Hepatocyte (in vitro differentiated cells): ENCODE measurements around the gene PRSS3.
"Not testable (repeated sequence)": the region's sequence is repeated elsewhere in the genome, so short reads cannot be mapped to it uniquely, and the experiment has no call there.

Experiments
- EZH2 ChIP-seq: fragments of 200-600 bp; sonication (generic); IDR thresholded peaks from 2 replicates; pipeline ENCODE4 v1.6.1; 2016; ENCODE audit warnings: antibody characterized with exemption, mild to moderate bottlenecking, borderline replicate concordance
- EZH2phosphoT487 ChIP-seq: fragments of 200-600 bp; sonication (generic); IDR thresholded peaks from one replicate; pipeline ENCODE4 v1.6.1; 2018; ENCODE audit warnings: antibody characterized with exemption, mild to moderate bottlenecking, low read depth, moderate library complexity; ENCODE audit not compliant: unreplicated experiment, severe bottlenecking
- TF ChIP-seq, protein P1 (sequence below): fragments of 200-600 bp; sonication (generic); IDR thresholded peaks from 2 replicates; pipeline ENCODE4 v1.5.1; 2016; ENCODE audit warnings: antibody characterized with exemption, mild to moderate bottlenecking; ENCODE audit not compliant: poor library complexity

DNA sequence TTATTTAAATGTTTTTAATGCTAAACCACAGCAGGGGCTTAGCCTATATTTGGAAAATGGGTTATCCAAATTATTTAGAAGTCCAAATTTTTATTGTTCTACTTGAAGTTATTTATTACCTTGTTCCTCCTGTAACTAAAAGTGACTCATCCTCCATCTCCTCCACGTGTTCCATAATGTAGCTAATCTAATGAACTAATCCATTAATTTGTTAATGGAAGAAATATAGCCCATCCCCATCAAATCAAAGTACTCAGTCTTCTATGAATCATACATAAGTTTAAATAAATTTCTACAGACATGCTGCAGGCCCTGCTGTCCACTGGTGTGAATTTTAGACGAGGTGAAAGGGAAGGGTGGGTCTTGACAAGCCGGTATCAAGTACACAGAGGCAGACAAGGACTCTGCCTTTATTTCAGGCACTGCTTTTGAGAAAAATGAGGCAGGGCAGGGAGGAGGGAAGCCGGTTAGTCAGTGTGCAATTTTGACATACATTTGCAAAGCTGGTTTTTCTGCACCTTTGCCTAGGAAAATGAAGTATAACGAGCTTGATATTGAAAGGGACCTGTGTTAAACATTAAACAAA, 21.2 kb upstream of the PRSS3 start:
- not testable (repeated sequence) for TF ChIP-seq EZH2, EZH2phosphoT487
- TF ChIP-seq, protein P1, sequence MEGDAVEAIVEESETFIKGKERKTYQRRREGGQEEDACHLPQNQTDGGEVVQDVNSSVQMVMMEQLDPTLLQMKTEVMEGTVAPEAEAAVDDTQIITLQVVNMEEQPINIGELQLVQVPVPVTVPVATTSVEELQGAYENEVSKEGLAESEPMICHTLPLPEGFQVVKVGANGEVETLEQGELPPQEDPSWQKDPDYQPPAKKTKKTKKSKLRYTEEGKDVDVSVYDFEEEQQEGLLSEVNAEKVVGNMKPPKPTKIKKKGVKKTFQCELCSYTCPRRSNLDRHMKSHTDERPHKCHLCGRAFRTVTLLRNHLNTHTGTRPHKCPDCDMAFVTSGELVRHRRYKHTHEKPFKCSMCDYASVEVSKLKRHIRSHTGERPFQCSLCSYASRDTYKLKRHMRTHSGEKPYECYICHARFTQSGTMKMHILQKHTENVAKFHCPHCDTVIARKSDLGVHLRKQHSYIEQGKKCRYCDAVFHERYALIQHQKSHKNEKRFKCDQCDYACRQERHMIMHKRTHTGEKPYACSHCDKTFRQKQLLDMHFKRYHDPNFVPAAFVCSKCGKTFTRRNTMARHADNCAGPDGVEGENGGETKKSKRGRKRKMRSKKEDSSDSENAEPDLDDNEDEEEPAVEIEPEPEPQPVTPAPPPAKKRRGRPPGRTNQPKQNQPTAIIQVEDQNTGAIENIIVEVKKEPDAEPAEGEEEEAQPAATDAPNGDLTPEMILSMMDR = not testable (repeated sequence)
